ENCODE data around the gene MEGF6. TPM values are rescaled to one million over a fixed set of nuclear protein-coding genes. Genes with fewer than 3 reads are reported as not detected.

Gene MEGF6
- total RNA-seq, 3 donors from 2014 or later = 19.3 to 32.1 (median 24.2) TPM

DNA sequence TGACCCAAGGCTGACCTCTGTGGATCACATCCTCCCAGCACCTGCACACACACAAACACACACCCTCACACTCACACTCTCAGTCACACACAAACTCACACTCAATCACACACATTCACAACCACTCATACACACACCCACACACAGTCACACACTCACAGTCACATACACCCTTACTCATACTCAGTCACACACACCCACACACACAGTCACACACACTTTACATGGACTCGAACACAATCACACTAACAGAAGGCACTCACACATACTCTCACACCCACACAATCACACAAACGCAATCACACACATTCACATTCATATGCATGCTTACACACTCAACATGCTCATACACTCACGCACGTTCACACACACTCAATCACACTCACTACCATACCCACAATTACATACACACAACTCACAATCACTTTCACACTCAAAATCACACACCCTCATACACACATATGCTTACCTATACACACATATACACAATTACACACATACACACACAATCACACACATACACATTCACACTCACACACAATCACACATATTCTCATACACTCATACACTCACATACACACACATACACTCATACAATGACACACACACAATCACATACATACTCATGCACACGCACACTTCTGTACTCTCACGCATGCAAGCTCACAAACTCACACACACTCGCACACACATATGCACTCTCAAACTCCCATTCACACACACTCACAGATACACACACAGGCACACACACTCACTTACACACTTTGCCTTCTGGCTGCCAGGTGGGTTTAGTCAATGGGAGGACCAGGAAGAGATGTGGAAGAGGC, 6.1 kb downstream of the MEGF6 start:
- DNase-seq (ENCODE audit: low spot score in 2 of 2) = no peak
- Histone ChIP-seq H3K4me1 (peaks cover 0 to 4% of the 10 kb centered on the region in 2 donors), H3K4me3 (no peak overlapping the region), H3K27me3 (peaks cover 0 to 32% of the 10 kb centered on the region in 2 donors), H3K36me3 (no peaks in the 10 kb centered on the region), H3K9me3 (no peaks in the 10 kb centered on the region), H3K27ac (no peak overlapping the region)
- TF ChIP-seq, protein P1, sequence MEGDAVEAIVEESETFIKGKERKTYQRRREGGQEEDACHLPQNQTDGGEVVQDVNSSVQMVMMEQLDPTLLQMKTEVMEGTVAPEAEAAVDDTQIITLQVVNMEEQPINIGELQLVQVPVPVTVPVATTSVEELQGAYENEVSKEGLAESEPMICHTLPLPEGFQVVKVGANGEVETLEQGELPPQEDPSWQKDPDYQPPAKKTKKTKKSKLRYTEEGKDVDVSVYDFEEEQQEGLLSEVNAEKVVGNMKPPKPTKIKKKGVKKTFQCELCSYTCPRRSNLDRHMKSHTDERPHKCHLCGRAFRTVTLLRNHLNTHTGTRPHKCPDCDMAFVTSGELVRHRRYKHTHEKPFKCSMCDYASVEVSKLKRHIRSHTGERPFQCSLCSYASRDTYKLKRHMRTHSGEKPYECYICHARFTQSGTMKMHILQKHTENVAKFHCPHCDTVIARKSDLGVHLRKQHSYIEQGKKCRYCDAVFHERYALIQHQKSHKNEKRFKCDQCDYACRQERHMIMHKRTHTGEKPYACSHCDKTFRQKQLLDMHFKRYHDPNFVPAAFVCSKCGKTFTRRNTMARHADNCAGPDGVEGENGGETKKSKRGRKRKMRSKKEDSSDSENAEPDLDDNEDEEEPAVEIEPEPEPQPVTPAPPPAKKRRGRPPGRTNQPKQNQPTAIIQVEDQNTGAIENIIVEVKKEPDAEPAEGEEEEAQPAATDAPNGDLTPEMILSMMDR (IDR thresholded peaks at IDR 0.05) = no peak
- TF ChIP-seq POLR2A (IDR thresholded peaks at IDR 0.05) (no peak), POLR2AphosphoS5 (IDR thresholded peaks at IDR 0.05) (no peak)
- intact Hi-C loops (cut with DNase I; ENCODE audit: low total_unique reads) = no loop called here

DNA sequence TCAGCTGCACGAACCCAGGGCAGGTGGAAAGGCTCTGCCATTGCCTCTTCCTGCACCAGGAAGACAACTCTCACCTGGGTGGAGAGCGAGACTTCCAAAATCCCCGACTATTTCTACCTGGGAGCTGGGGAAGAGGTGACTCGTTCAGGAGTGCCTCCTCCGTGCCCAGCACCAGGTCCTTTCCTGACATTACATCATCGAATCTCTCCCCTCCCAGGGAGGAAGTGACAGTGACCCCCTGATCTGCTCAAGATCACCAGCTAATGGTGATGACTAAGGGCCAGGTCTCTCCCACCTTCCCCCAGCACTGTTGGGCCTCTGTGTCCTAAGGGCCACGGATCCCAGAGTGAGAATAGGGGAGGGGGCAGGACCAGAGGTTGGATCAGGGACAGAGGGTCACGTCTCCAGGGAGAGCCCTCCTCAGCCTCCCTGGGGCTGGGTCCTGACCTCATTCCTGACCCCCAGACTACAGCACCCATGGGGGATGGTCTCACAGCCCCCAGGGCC, 6.8 kb downstream of the MEGF6 start:
- no peak for DNase-seq (ENCODE audit: low spot score in 2 of 2)
- Histone ChIP-seq H3K27ac (no peak overlapping the region), H3K4me3 (no peak overlapping the region), H3K9me3 (no peaks in the 10 kb centered on the region), H3K36me3 (no peaks in the 10 kb centered on the region), H3K4me1 (no peaks in the 10 kb centered on the region), H3K27me3 (peaks cover 0 to 25% of the 10 kb centered on the region in 2 donors)
- intact Hi-C loops (cut with DNase I; ENCODE audit: low total_unique reads) = no loop called here
- TF ChIP-seq, protein P1 (IDR thresholded peaks at IDR 0.05) = no peak
- TF ChIP-seq POLR2AphosphoS5 (IDR thresholded peaks at IDR 0.05) = no peak

DNA sequence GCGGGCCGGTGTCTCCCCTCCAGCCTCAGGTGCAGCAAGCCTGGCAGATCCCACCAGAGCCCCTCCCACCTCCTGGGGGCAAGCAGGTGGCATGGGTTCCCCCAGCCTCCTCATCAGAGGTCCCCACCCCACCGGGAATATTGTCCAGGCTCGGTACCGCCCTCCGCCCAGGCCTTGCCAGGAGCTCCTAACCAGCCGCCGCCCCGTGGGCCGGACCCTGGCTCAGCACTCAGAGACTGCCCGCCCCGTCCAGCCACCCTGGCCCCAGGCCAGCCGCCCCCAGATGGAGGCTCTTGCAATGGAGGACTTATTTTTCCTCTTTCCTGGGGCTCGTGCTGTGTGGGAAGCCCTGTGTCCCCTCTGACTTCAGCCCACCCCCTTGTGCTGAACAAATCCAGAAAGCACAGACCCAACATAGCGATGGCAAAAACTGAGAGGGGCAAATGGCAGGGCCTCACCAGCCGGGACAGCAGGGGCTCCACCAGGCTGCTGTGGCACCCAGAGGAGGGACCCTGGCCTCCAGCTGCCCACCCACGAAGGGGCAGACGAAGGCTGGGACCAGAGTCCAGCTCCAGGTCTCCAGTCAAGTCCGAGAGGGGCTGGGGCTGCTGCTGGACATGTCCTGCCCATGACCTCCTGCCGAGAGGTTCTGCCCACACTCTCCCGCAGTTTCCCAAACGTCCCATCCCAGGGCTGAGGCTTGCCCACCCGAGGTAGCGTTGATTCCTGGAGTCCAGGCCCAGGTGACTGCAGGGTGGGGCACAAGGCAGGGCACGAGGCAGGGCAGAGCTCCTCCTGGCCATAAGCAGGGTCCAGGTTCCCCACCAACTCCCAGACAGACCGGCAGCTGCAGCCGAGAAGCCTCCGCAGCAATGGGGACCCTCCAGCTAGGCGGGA, 7.5 kb downstream of the MEGF6 start:
- Histone ChIP-seq H3K27ac (no peak overlapping the region), H3K9me3 (no peaks in the 10 kb centered on the region), H3K4me3 (no peak overlapping the region), H3K27me3 (peaks cover 0 to 19% of the 10 kb centered on the region in 2 donors), H3K36me3 (no peaks in the 10 kb centered on the region), H3K4me1 (no peaks in the 10 kb centered on the region)
- TF ChIP-seq POLR2A (IDR thresholded peaks at IDR 0.05) (no peak), POLR2AphosphoS5 (IDR thresholded peaks at IDR 0.05) (no peak)
- TF ChIP-seq, protein P1 (IDR thresholded peaks at IDR 0.05) = no peak
- intact Hi-C loops (cut with DNase I; ENCODE audit: low total_unique reads) = no loop called here
- no peak for DNase-seq (ENCODE audit: low spot score in 2 of 2)

DNA sequence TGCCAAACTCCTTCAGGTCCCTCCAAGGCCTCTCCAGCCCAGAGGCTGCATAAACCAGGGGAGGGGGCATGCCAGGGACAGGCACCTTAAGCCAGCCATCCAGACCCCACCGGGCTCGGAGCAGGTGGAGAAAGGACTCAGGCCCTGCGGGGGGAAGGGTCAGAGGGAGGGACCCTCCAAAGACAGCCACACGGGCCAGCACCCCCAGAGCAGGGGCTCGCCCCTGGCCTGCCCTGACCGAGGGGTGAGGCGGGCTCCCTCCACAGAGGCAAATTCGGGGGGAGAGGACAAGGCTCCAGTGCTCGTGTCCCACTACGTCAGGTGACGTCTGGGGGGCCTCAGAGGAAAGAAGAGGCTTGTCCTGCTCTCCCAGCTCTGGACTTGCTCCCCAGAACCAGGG, 8.2 kb downstream of the MEGF6 start:
- no peak overlapping the region for H3K4me3 ChIP-seq
- no peaks in the 10 kb centered on the region for H3K36me3 ChIP-seq
- H3K4me1 ChIP-seq = peaks cover under 1 to 3% of the 10 kb centered on the region in 2 donors
- peaks cover 0 to 15% of the 10 kb centered on the region in 2 donors for H3K27me3 ChIP-seq
- intact Hi-C loops (cut with DNase I; ENCODE audit: low total_unique reads) = no loop called here
- DNase-seq (ENCODE audit: low spot score in 2 of 2) = no peak
- no peak for TF ChIP-seq POLR2A (IDR thresholded peaks at IDR 0.05)
- TF ChIP-seq, protein P1 (IDR thresholded peaks at IDR 0.05) = no peak
- no peak for TF ChIP-seq POLR2AphosphoS5 (IDR thresholded peaks at IDR 0.05)
- no peaks in the 10 kb centered on the region for H3K9me3 ChIP-seq
- H3K27ac ChIP-seq = no peak overlapping the region
